Measurements from ENCODE around the gene PDLIM4.

The PDLIM4 gene

DNA sequence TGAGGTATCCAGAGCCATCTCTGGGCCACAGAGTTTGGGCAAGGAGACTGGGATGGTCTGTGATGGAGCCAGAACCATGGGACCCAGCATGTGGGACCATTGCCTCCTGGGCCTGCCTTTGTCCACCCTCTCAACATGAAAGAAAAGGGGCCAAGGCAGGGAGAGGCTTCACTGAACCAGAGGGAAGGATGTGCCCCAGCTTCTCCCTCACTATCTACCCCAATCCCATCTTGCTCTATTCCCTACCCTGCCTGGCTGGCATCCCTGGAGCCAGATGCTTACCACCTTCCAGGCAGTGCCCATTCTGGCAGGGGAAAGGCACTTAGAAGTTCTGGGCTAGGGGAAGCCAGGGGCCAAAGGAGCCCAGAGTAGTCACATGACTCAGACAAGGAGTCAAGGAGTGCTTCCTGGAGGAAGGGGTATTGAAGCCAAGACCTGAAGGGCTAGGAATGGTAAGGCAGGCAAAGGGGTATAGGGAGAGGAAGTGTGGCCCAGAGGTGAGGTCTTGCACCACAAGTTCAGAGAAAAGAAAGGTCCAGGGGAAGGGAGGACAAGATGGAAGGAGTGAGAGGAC, 9.8 kb downstream of the PDLIM4 start:
- no peak for DNase-seq
- TF ChIP-seq, protein P1, sequence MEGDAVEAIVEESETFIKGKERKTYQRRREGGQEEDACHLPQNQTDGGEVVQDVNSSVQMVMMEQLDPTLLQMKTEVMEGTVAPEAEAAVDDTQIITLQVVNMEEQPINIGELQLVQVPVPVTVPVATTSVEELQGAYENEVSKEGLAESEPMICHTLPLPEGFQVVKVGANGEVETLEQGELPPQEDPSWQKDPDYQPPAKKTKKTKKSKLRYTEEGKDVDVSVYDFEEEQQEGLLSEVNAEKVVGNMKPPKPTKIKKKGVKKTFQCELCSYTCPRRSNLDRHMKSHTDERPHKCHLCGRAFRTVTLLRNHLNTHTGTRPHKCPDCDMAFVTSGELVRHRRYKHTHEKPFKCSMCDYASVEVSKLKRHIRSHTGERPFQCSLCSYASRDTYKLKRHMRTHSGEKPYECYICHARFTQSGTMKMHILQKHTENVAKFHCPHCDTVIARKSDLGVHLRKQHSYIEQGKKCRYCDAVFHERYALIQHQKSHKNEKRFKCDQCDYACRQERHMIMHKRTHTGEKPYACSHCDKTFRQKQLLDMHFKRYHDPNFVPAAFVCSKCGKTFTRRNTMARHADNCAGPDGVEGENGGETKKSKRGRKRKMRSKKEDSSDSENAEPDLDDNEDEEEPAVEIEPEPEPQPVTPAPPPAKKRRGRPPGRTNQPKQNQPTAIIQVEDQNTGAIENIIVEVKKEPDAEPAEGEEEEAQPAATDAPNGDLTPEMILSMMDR (IDR thresholded peaks at IDR 0.05) = no peak
- Mint-ChIP-seq H3K4me1 (peaks cover 64% of the 10 kb centered on the region), H3K27me3 (ENCODE audit: low read depth, poor library complexity) (no peaks in the 10 kb centered on the region), H3K27ac (no peak overlapping the region), H3K4me3 (no peak overlapping the region), H3K36me3 (ENCODE audit: low read depth) (peaks cover 23% of the 10 kb centered on the region), H3K9me3 (no peaks in the 10 kb centered on the region)

DNA sequence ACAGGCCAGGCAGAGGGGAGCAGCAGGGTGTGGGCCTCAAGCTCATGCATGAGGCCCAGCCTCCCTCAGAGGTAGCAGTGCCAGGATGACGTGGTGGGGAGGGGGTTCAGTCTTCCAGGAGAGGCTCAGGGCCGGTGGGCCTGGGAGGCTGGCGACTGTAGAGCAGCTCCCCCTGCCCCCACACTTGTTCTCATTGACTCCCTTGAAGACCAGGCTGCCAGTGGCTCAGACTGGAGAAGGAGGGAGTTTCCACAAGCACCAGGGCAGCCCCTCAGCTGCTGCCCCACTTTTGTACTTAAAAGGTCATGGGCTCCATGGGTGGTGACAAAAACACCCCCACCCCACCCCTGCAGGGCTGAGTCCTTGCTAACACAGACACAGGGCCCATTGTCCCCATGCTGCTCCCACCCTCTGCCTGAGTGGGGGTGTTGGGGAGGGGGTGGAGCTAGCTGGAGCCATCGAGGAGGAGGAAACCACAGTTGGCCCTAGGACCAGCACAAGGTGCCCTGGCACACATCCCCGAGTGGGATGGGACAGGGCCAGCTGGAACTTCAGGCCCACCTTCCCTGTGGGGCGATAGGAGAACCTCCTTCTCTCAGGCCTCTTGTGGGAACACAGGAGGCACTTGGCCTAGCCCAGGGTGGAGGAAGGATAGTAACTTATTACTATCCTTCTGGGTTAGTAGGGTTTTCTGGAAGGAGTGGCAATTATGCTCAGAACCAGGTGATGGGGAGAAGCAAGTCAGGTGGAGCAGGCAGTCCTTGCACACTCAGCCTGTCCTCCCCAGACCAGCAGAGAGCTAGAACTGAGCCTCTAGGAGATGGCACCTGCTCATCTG, 10.7 kb downstream of the PDLIM4 start:
- Mint-ChIP-seq H3K4me1 (peaks cover 69% of the 10 kb centered on the region), H3K27me3 (ENCODE audit: low read depth, poor library complexity) (peaks cover 5% of the 10 kb centered on the region), H3K4me3 (no peak overlapping the region), H3K36me3 (ENCODE audit: low read depth) (peaks cover 31% of the 10 kb centered on the region), H3K9me3 (no peaks in the 10 kb centered on the region), H3K27ac (no peak overlapping the region)
- TF ChIP-seq, protein P1 (IDR thresholded peaks at IDR 0.05) = no peak
- DNase-seq = no peak

DNA sequence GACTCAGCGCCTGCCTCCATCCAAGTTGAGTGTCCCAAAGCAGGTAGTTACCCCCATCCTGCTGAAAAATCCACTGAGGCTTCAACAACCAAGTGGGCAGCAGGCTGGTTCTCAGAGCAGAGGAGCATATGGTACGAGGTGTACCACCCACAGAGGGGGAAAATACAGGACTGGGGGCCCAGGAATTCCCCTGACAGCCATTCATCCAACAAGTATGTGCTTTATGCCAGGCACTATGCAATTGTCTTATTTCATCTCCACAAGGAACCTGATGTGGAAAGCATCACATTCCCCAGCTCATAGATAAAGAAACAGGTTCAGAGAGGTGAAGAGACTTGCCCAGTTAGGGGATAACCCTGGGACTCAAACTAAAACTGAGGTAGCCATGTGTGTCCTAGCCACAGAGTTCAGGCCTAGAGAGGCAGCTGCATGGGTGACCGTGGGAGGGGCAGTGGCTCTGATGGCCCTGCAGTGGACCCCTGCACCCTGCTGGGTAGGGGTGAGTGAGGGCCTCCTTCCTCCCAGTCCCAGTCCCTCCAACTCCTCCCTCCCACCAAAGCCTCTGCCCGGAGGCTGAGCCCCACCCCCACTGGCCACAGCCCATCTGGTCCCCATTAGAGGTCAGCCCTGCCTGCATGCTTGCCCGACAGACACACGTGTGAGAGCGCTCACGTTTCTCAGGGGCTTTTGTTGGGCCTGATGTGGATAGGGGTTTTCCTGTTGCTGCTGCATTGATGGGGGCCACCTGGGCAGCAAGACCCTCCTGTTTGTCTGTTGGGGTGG, 11.5 kb downstream of the PDLIM4 start:
- peaks cover 31% of the 10 kb centered on the region for H3K36me3 Mint-ChIP-seq (ENCODE audit: low read depth)
- H3K9me3 Mint-ChIP-seq = no peaks in the 10 kb centered on the region
- DNase-seq = peak; percentile 66
- peaks cover 73% of the 10 kb centered on the region for H3K4me1 Mint-ChIP-seq
- no peak overlapping the region for H3K4me3 Mint-ChIP-seq
- peak overlapping the region; percentile 75 for H3K27ac Mint-ChIP-seq
- TF ChIP-seq, protein P1 (IDR thresholded peaks at IDR 0.05) = no peak
- H3K27me3 Mint-ChIP-seq (ENCODE audit: low read depth, poor library complexity) = peaks cover 5% of the 10 kb centered on the region

DNA sequence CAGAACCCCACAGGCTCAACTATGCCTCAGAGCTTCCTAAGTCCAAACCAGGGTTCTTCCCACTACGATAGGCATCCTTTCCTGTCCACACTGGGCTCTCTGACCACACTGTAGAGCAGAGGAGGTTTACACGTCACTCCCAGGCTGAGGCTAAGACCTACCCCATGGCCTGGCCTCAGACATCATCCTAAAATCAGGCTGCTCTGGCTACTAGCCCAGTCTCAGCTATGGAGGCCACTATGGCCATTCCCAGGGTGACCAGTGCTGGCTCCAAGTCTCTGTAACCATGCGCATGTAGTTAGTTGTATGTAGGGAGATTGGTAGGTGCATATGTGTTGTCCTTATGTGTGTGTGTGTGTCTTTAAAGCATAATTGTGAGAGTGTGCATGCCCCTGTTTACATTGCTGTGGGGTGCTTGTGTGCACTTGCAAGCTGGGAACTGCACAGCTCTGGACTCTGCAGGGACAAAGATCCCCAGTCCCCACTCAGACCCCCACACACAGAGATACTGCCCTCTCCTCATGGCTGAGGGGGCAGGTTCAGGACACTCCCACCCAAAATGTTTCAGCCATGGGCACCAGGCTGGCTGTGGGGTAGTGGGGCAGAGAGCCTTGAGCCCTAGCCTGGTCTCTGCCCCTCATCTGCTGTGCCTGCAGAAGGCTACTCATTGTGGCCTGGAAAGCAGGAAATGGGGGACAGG, 12.3 kb downstream of the PDLIM4 start:
- no peaks in the 10 kb centered on the region for H3K9me3 Mint-ChIP-seq
- H3K27ac Mint-ChIP-seq = peak overlapping the region; percentile 77
- H3K36me3 Mint-ChIP-seq (ENCODE audit: low read depth) = peaks cover 31% of the 10 kb centered on the region
- TF ChIP-seq, protein P1 (IDR thresholded peaks at IDR 0.05) = no peak
- H3K4me1 Mint-ChIP-seq = peaks cover 73% of the 10 kb centered on the region
- H3K4me3 Mint-ChIP-seq = peak overlapping the region; percentile 13
- peaks cover 5% of the 10 kb centered on the region for H3K27me3 Mint-ChIP-seq (ENCODE audit: low read depth, poor library complexity)
- no peak for DNase-seq

DNA sequence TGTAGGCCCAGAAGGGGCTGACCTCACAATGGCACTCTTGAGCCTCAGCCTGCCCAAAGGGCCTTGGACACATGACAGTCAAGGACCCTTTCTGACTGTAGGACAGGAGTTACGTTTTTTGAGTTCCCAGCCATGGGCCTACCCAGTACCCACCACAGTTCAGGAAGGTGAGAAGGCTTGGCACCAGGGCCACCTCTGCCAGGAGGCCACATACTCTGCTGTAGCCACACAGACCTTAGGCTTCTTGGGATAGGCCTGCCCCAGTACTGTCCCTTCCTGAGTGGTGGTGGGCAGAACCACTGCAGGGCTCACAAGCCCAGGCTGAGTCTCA, 12.8 kb downstream of the PDLIM4 start:
- H3K27ac Mint-ChIP-seq = no peak overlapping the region
- no peak overlapping the region for H3K4me3 Mint-ChIP-seq
- peaks cover 73% of the 10 kb centered on the region for H3K4me1 Mint-ChIP-seq

More for the DNA sequence above, 12.8 kb downstream of the PDLIM4 start:
- no peak for DNase-seq
- peaks cover 32% of the 10 kb centered on the region for H3K36me3 Mint-ChIP-seq (ENCODE audit: low read depth)
- peaks cover 5% of the 10 kb centered on the region for H3K27me3 Mint-ChIP-seq (ENCODE audit: low read depth, poor library complexity)
- TF ChIP-seq, protein P1 (IDR thresholded peaks at IDR 0.05) = no peak
- no peaks in the 10 kb centered on the region for H3K9me3 Mint-ChIP-seq

All from nephron progenitor cell (in vitro differentiated cells).